Hepatocyte (in vitro differentiated cells): Measurements from ENCODE around the gene ITPR1.

Source experiments
- CTCF ChIP-seq: fragments of 200-600 bp; sonication (generic); IDR thresholded peaks from 2 replicates; pipeline ENCODE4 v1.5.1; 2016; ENCODE audit warnings: antibody characterized with exemption, mild to moderate bottlenecking; ENCODE audit not compliant: poor library complexity
- EZH2 ChIP-seq: fragments of 200-600 bp; sonication (generic); IDR thresholded peaks from 2 replicates; pipeline ENCODE4 v1.6.1; 2016; ENCODE audit warnings: antibody characterized with exemption, mild to moderate bottlenecking, borderline replicate concordance

- TF ChIP-seq EZH2 (no peak), CTCF (no peak)
These were observed 21.8 kb downstream of the ITPR1 start for GRCh38 chr3:4514916-4515315.
